ENCODE data around the gene TMEM114. TPM values are rescaled to one million over a fixed set of nuclear protein-coding genes. Genes with fewer than 3 reads are reported as not detected.

Gene TMEM114
- total RNA-seq, 1 experiment from 2014 or later = not detected

- no peaks in the 10 kb centered on the region for H3K27me3 ChIP-seq (ENCODE audit: control insufficient read depth, insufficient read depth, low read length)
- peak within 1 kb of the TSS; percentile 91 to 95 for H3K4me3 ChIP-seq (ENCODE audit: low read depth in 2 of 2, low read length in 2 of 2)
- DNase-seq (ENCODE audit: low read depth, low spot score) = peak; percentile 33
- BruUV-seq (replicated peaks) = TSS peak; percentile 71
- peak within 1 kb of the TSS; percentile 86 for H3K27ac ChIP-seq (ENCODE audit: low read length)
- in situ Hi-C loops (cut with HindIII; ENCODE audit: low pct_unique_long_range_greater_than_20kb, low sequenced_read_pairs) = no loop called here
- intact Hi-C loops (cut with micrococcal nuclease; ENCODE audit: unreplicated experiment) = no loop called here
- peak; percentile 99 for ATAC-seq
- TF ChIP-seq TCF7L2 (IDR thresholded peaks at IDR 0.05; ENCODE audit: low read depth, low read length) (0 out of 2 replicates have a peak, but pooled peaks have one; percentile 14), SIN3A (IDR thresholded peaks at IDR 0.05; ENCODE audit: borderline replicate concordance, insufficient read depth, low read depth, low read length) (0 out of 2 replicates have a peak, but pooled peaks have one; percentile 60), POLR2AphosphoS5 (IDR thresholded peaks at IDR 0.05; ENCODE audit: low read depth, low read length) (peak; percentile 87), CTCF (IDR thresholded peaks at IDR 0.05) (no peak), REST (IDR thresholded peaks at IDR 0.05; ENCODE audit: insufficient read depth in 1 of 2, low read depth in 2 of 2, low read length in 1 of 2) (no peak)
- peaks cover 3% of the 10 kb centered on the region; the same call in 1 of the 2 replicates for H3K36me3 ChIP-seq (ENCODE audit: control insufficient read depth, insufficient read depth, low read length)
- ChIA-PET POLR2A (no interaction called here), CTCF (no interaction called here)
- H3K9me3 ChIP-seq (ENCODE audit: control insufficient read depth, insufficient read depth, low read depth, low read length) = no peaks in the 10 kb centered on the region
- no peaks in the 10 kb centered on the region for H3K4me1 ChIP-seq (ENCODE audit: control insufficient read depth, insufficient read depth, low read length)
Measured at GRCh38 chr16:8621572-8622314, 31.4 kb upstream of the TMEM114 start, which contains the start of gene METTL22. METTL22 (plus strand) TSS chr16:8621698; CDS start chr16:8625666, 3,968 bp downstream.

- peak overlapping the region; percentile 91 to 95 for H3K4me3 ChIP-seq (ENCODE audit: low read depth in 2 of 2, low read length in 2 of 2)
- BruUV-seq (replicated peaks) = no TSS peak
- TF ChIP-seq TCF7L2 (IDR thresholded peaks at IDR 0.05; ENCODE audit: low read depth, low read length) (no peak), CTCF (IDR thresholded peaks at IDR 0.05) (no peak), SIN3A (IDR thresholded peaks at IDR 0.05; ENCODE audit: borderline replicate concordance, insufficient read depth, low read depth, low read length) (no peak), POLR2AphosphoS5 (IDR thresholded peaks at IDR 0.05; ENCODE audit: low read depth, low read length) (no peak), REST (IDR thresholded peaks at IDR 0.05; ENCODE audit: insufficient read depth in 1 of 2, low read depth in 2 of 2, low read length in 1 of 2) (no peak)
- no peaks in the 10 kb centered on the region; the same call in 1 of the 2 replicates for H3K27me3 ChIP-seq (ENCODE audit: control insufficient read depth, insufficient read depth, low read length)
- H3K36me3 ChIP-seq (ENCODE audit: control insufficient read depth, insufficient read depth, low read length) = peaks cover 3% of the 10 kb centered on the region; the same call in 1 of the 2 replicates
- ATAC-seq (peak; percentile 28; the same call in 1 of the 2 replicates), DNase-seq (ENCODE audit: low read depth, low spot score) (no peak)
- ChIA-PET POLR2A (no interaction called here), CTCF (no interaction called here)
- peak overlapping the region; percentile 86 for H3K27ac ChIP-seq (ENCODE audit: low read length)
- in situ Hi-C loops (cut with HindIII; ENCODE audit: low pct_unique_long_range_greater_than_20kb, low sequenced_read_pairs) = no loop called here
- no peaks in the 10 kb centered on the region for H3K9me3 ChIP-seq (ENCODE audit: control insufficient read depth, insufficient read depth, low read depth, low read length)
- intact Hi-C loops (cut with micrococcal nuclease; ENCODE audit: unreplicated experiment) = no loop called here
- no peaks in the 10 kb centered on the region for H3K4me1 ChIP-seq (ENCODE audit: control insufficient read depth, insufficient read depth, low read length)
Measured at GRCh38 chr16:8621222-8621571, 30.9 kb upstream of the TMEM114 start.
